Stimulated activated CD4-positive, alpha-beta T cell treated with anti-CD3 and anti-CD28 coated beads, Interleukin-4, amount 100 ng/mL, for 1 hour (primary cell): ENCODE results near the gene PIEZO2.
"Not testable (repeated sequence)": the region's sequence is repeated elsewhere in the genome, so short reads cannot be mapped to it uniquely, and the experiment has no call there.

Source experiments
- DNase-seq: peaks from one replicate; pipeline ENCODE4 v3.0.0-alpha.2; 2020

The PIEZO2 gene

GRCh38 chr18:10923551-10924070 is 225.8 kb downstream of the PIEZO2 start:
- DNase-seq = no peak

GRCh38 chr18:10923141-10923540 is 226.2 kb downstream of the PIEZO2 start:
- DNase-seq = no peak

- DNase-seq = not testable (repeated sequence)
Measured at GRCh38 chr18:10922712-10923111, 226.7 kb downstream of the PIEZO2 start.

GRCh38 chr18:10920309-10920708 is 229.1 kb downstream of the PIEZO2 start:
- DNase-seq = not testable (repeated sequence)

GRCh38 chr18:10919851-10920250 is 229.5 kb downstream of the PIEZO2 start:
- no peak for DNase-seq

GRCh38 chr18:10916865-10917264 is 232.5 kb downstream of the PIEZO2 start:
- no peak for DNase-seq

GRCh38 chr18:10916387-10916786 is 233.0 kb downstream of the PIEZO2 start:
- DNase-seq = no peak

- DNase-seq = not testable (repeated sequence)
Measured at GRCh38 chr18:10915748-10916147, 233.6 kb downstream of the PIEZO2 start.

- DNase-seq = not testable (repeated sequence)
Measured at GRCh38 chr18:10914610-10915009, 234.8 kb downstream of the PIEZO2 start.

- no peak for DNase-seq
Measured at GRCh38 chr18:10913919-10914318, 235.4 kb downstream of the PIEZO2 start.

- DNase-seq = no peak
Measured at GRCh38 chr18:10912790-10913545, 236.4 kb downstream of the PIEZO2 start.

GRCh38 chr18:10909724-10910123 is 239.6 kb downstream of the PIEZO2 start:
- DNase-seq = no peak

GRCh38 chr18:10908760-10909159 is 240.6 kb downstream of the PIEZO2 start:
- DNase-seq = no peak

GRCh38 chr18:10907749-10908148 is 241.6 kb downstream of the PIEZO2 start:
- DNase-seq = no peak

GRCh38 chr18:10901329-10901728 is 248.0 kb downstream of the PIEZO2 start:
- DNase-seq = no peak

- DNase-seq = no peak
Measured at GRCh38 chr18:10900435-10900834, 248.9 kb downstream of the PIEZO2 start.

- no peak for DNase-seq
Measured at GRCh38 chr18:10899481-10899880, 249.9 kb downstream of the PIEZO2 start.

GRCh38 chr18:10898417-10898974 is 250.9 kb downstream of the PIEZO2 start:
- DNase-seq = no peak

- no peak for DNase-seq
Measured at GRCh38 chr18:10896851-10897250, 252.5 kb downstream of the PIEZO2 start.

- no peak for DNase-seq
Measured at GRCh38 chr18:10895976-10896375, 253.4 kb downstream of the PIEZO2 start.

GRCh38 chr18:10894501-10894900 is 254.9 kb downstream of the PIEZO2 start:
- DNase-seq = no peak

GRCh38 chr18:10893761-10894160 is 255.6 kb downstream of the PIEZO2 start:
- DNase-seq = no peak

GRCh38 chr18:10893196-10893595 is 256.2 kb downstream of the PIEZO2 start:
- no peak for DNase-seq

GRCh38 chr18:10892786-10893185 is 256.6 kb downstream of the PIEZO2 start:
- DNase-seq = no peak

- no peak for DNase-seq
Measured at GRCh38 chr18:10890022-10890421, 259.3 kb downstream of the PIEZO2 start.
